ENCODE data around the gene EFNA1. TPM values are rescaled to one million over a fixed set of nuclear protein-coding genes. Genes with fewer than 3 reads are reported as not detected.

EFNA1 gene
- polyA plus RNA-seq, 1 of the 3 experiments (the other 2 are of a cell fraction) = 14.4 TPM

GRCh38 chr1:155183775-155184221, 56.1 kb downstream of the EFNA1 start:
- TF ChIP-seq USF1 (IDR thresholded peaks at IDR 0.05; ENCODE audit: borderline replicate concordance, low read depth) = no peak
- no peak for TF ChIP-seq NRF1 (IDR thresholded peaks at IDR 0.05; ENCODE audit: low read depth, low read length)
- no peak for TF ChIP-seq FOSL2 (IDR thresholded peaks at IDR 0.05; ENCODE audit: borderline replicate concordance, low read depth)
- no peak for TF ChIP-seq EZH2phosphoT487 (IDR thresholded peaks at IDR 0.05; ENCODE audit: borderline replicate concordance, low read depth)
- TF ChIP-seq ZBTB33 (IDR thresholded peaks at IDR 0.05; ENCODE audit: borderline replicate concordance, low read depth) = no peak
- no peak for TF ChIP-seq FOXM1 (IDR thresholded peaks at IDR 0.05; ENCODE audit: low read depth)
- no peak for TF ChIP-seq PBX3 (IDR thresholded peaks at IDR 0.05)
- no peak for TF ChIP-seq RXRA (IDR thresholded peaks at IDR 0.05; ENCODE audit: borderline replicate concordance, low read depth)
- no peak for TF ChIP-seq IRF3 (IDR thresholded peaks at IDR 0.05; ENCODE audit: low read depth, low read length)
- TF ChIP-seq MXI1 (IDR thresholded peaks at IDR 0.05; ENCODE audit: low read depth, low read length) = no peak
- no peak for TF ChIP-seq MEF2A (IDR thresholded peaks at IDR 0.05; ENCODE audit: borderline replicate concordance, low read depth)
- TF ChIP-seq TAF1 (IDR thresholded peaks at IDR 0.05; ENCODE audit: borderline replicate concordance, low read depth, low read length) = no peak
- no peak for TF ChIP-seq MAX (IDR thresholded peaks at IDR 0.05; ENCODE audit: low read depth)
- no peak for TF ChIP-seq REST (IDR thresholded peaks at IDR 0.05; ENCODE audit: low read depth, low read length)
- TF ChIP-seq RCOR1 (IDR thresholded peaks at IDR 0.05; ENCODE audit: low read length) = no peak
- TF ChIP-seq GATA2 (CRISPR knock-in tag; IDR thresholded peaks at IDR 0.05) = no peak
- no peak for TF ChIP-seq FOXJ3 (CRISPR knock-in tag; IDR thresholded peaks at IDR 0.05)
- no peak for TF ChIP-seq POLR2AphosphoS5 (IDR thresholded peaks at IDR 0.05; ENCODE audit: low read depth, low read length)
- no peak for TF ChIP-seq YY1 (IDR thresholded peaks at IDR 0.05; ENCODE audit: low read depth)
- TF ChIP-seq JUND (IDR thresholded peaks at IDR 0.05) = no peak
- Histone ChIP-seq H4K20me1 (ENCODE audit: insufficient read depth) (no peaks in the 10 kb centered on the region), H3K9me2 (no peaks in the 10 kb centered on the region), H3K9ac (no peak overlapping the region), H3K27ac (ENCODE audit: low read depth in 2 of 2, low read length in 1 of 2) (no peak overlapping the region; a peak in 1 of 4 replicates), H3K79me2 (ENCODE audit: insufficient read depth) (no peaks in the 10 kb centered on the region), H3K9me3 (no peaks in the 10 kb centered on the region), H3K36me3 (replicated peaks in 1 of 2; ENCODE audit: control insufficient read depth in 1 of 2, insufficient read depth in 2 of 2, low read length in 1 of 2) (peaks cover 13 to 29% of the 10 kb centered on the region in 2 experiments), H3K4me2 (no peak overlapping the region), H3K27me3 (ENCODE audit: insufficient read depth) (no peaks in the 10 kb centered on the region), H3K4me3 (ENCODE audit: low read depth in 2 of 2, low read length in 1 of 2) (no peak overlapping the region), H2AFZ (ENCODE audit: low read depth) (no peak overlapping the region), H3F3A (replicated peaks; ENCODE audit: insufficient read depth) (peaks cover 4% of the 10 kb centered on the region), H3K4me1 (ENCODE audit: control insufficient read depth in 1 of 2, insufficient read depth in 2 of 2, low read depth in 1 of 2, low read length in 1 of 2) (peaks cover 0 to 25% of the 10 kb centered on the region in 2 experiments; a peak in 1 of 4 replicates)
- CTCF ChIA-PET = interaction anchor here (0.7 to 5.4 kb wide), 7 partner anchors 8 to 99 kb away, joined by 3 to 60 read pairs (median 5); partner anchors contain the start of gene TRIM46
- no peak for DNase-seq
- POLR2A ChIA-PET = interaction anchor here (2.0 kb wide), 1 partner anchor 10 kb away, joined by 19 read pairs; no protein-coding TSS in a partner anchor
- WGBS (ENCODE audit: low lambda C conversion rate) = 95% methylated on average over 11 of the region's 20 CpGs

All from SK-N-SH (cell line).